DMS79 (cell line): Measurements from ENCODE around the gene PLBD2.

Source experiments
- DNase-seq: peaks from one replicate; lab custom pipeline; 2025; lab: John Stamatoyannopoulos, UW

PLBD2 gene

DNA sequence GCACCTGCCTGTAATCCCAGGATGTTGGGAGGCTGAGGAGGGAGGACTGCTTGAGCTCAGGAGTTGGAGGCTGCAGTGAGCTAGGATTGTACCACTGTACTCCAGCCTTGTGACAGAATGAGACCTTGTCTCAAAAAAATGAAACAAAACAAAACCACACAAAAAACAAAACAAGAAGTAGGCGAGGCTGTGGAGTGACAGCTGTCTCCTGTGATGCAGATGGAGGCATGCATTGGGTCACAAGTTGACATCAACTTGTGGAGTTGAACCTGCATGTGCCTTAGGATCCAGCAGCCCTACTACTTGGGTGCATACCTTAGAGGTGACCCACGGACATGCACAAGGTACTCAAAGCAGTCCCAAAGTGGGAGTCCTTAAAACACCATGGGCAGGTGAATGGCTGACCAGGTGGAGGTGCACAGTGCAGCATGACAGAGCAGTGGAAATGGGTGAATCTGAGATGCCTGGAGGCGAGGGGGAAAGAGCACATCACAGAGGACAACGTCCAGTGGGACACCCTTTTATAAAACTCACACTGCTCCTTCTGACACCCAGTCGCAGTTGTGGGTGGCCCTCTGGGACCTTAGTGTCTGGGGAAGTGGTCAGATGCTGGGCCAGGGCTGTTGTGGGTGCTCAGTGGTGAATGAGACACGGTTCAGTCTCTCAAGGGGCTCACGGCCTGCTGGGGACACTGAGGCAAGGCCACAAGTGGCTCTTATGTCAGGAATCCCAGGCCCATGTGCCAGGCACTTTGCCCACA, 12.7 kb downstream of the PLBD2 start:
- DNase-seq = no peak

DNA sequence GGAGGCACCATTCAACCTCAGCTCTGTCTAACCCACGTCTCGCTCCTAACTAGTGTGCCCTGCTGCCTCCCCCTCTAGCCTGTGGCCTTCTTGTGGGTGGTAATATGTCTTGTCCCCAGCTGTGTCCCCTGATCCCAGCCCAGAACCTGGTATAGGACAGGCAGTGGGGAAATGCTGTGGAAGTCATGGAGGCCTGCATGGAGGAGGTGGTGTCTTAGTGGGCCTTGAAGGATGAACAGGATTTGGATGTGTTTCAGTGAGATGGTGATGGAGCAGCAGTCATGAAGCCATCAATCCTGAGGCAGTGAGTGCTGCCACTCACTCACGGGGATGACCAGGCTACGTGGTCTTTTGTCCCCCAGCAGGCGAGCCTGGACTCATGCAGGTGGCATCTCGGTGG, 13.4 kb downstream of the PLBD2 start:
- no peak for DNase-seq

DNA sequence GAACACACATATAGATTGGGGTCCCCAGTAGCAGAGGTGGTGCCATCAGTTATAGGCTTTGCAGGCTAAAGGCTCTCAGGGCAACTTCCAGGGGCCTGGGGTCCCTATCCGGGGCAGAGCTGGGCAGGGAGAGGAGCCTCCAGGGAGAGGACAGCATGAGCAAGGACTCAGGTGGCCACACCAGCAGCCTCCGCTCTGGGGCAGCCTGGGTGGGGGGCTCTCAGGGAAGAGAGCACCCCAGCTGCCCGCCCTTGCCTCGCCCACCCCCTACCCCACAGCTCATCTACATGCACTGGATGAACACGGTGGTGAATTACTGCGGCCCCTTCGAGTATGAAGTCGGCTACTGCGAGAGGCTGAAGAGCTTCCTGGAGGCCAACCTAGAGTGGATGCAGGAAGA, 14.0 kb downstream of the PLBD2 start:
- no peak for DNase-seq

DNA sequence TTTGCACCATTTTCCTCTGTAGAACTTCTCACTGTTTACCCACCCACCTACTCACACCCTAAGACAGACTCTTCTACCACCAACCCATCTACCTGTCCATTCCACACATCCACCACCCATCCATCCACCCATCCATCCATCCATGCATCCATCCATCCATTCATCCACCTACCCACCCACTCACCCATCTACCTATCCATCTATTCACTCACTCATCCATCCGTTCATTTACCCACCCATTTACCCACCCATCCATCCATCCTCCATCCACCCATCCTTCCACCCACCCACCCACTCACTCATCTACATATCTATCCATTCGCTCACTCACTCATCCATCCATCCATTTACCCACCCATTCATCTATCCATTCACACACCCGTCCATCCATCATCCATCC, 15.1 kb downstream of the PLBD2 start:
- DNase-seq = no peak

DNA sequence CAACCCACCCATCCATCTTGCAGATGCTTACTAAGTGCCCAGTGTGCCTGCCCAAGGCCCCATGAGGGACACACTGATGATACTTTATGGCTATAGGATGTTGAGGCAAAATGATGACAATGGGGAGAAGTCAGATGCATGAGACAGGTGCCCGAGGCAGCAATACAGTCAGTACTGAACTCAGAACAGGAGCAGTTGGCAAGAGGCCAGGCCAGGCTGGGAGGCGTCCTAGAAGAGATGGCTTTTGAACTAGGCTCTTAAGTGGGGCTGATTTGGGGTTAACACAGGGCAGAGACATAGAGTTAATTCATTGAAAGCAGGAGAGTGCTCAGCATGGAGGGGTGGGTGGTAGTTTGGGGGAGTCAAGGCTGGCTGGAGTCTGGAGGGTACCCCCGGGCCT, 15.6 kb downstream of the PLBD2 start:
- DNase-seq = no peak

DNA sequence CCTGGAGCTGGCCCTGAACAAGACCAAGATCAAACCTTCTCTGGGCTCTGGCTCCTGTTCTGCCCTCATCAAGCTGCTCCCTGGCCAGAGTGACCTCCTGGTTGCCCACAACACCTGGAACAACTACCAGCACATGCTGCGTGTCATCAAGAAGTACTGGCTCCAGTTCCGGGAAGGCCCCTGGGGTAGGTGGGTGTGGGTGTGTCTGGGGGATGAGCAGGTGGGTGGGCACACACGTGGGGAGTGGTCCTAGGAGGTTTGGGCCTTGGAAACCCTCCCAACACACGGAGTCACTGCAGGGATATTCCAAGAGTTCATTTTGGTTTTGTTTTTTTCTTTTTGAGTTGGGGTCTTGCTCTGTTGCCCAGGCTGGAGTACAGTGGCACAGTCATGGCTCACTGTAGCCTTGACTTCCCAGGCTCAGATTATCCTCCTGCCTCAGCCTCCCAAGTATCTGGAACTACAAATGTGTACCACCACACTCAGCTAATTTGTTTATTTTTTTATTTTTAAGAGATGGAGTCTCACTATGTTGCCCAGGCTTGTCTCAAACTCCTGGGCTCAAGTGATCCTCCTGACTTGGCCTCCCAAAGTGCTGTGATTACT, 16.5 kb downstream of the PLBD2 start:
- DNase-seq = no peak

DNA sequence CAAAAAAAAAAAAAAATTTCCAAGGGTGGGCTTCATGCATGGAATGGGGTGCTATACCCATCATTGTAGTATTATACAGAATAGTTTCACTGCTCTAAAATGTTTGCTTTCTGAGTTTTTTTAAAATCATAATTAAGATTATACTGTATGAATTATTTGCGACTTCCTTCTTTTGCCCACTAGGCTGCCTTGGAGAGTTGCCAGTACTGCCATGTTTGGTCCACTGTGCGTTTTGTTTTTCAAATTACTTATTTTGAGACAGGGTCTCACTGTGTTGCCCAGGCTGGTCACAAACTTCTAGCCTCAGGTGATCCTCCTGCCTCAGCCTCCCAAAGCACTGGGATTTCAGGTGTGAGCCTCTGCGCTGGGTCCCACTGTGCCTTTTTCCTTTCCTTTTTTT, 19.9 kb downstream of the PLBD2 start:
- no peak for DNase-seq

DNA sequence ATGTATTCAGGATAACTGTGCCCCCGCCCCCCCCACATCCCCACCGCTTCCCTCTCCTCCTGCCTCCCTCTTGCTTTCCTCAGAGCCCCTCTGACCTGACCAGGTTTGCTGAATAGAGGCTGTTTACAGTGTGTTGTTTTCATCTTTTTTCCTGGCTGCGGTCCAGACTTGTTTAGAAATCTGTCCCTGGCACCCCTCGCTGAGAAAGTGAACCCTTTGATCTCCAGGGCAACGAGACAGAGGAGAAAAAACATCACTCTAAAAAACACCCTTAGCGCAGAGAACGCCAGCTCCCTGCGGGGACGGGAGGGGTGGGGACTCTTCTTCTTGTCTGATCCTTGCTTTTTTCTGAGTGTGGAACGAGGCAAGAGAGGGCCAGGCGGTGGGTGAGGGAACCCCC, 22.8 kb downstream of the PLBD2 start:
- no peak for DNase-seq

DNA sequence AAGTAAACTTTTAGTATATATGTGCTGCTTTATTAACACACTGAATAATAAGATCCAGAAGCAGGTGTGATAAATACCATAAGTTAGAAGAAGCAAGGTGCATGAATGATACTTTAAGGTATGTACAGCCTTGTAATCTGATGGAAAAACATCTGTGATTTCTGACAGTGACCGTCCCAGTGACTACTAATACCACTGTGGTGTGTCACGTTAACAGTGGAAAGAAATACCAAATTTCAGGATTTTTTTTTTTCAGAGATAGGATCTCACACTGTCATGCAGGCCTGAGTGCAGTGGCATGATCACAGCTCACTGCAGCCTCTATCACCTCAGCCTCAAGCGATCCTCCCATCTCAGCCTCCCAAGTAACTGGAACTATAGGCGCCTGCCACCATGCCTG, 23.8 kb downstream of the PLBD2 start:
- no peak for DNase-seq

DNA sequence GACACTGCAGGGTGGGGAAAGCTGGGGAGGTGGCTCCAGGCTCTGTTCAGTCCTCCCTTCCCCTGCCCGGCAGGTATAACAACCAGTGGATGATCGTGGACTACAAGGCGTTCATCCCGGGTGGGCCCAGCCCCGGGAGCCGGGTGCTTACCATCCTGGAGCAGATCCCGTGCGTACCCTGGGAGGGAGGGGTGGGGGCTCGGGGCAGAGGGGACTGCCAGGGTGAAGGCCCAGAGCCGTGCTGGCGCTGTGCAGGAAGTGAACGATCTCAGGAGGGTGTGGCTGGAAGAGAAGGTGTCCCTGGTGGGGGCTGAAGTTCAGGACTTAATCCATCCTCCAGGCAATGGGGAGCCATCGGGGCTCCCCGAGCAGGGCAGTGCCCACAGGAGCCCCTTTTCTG, 26.4 kb downstream of the PLBD2 start:
- no peak for DNase-seq

DNA sequence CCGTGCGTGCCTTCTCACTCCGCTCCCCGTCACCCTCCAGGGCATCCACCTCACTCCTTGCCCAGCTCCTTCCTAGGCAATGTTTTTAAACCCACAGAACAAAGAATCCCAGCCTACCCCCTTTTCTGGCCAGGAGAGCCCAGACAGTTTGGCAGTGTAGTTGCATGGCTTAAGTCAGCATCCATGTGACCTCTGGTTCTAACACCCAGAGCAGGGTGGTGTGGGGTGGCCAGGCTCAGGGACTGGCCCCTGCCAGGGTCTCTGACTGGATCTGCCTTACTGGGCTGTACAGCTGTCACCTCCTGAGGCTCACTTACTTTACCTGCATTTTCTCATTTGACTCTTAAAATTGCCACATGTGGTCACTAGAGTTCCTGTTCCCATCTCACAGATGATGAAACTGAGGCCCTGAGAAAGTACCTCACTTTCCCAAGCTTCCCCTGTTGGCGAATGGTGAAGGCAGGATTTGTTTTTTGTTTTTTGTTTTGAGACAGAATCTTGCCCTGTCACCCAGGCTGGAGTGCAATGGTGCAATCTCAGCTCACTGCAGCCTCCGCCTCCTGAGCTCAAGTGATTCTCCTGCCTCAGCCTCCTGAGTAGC, 27.0 kb downstream of the PLBD2 start:
- DNase-seq = no peak

DNA sequence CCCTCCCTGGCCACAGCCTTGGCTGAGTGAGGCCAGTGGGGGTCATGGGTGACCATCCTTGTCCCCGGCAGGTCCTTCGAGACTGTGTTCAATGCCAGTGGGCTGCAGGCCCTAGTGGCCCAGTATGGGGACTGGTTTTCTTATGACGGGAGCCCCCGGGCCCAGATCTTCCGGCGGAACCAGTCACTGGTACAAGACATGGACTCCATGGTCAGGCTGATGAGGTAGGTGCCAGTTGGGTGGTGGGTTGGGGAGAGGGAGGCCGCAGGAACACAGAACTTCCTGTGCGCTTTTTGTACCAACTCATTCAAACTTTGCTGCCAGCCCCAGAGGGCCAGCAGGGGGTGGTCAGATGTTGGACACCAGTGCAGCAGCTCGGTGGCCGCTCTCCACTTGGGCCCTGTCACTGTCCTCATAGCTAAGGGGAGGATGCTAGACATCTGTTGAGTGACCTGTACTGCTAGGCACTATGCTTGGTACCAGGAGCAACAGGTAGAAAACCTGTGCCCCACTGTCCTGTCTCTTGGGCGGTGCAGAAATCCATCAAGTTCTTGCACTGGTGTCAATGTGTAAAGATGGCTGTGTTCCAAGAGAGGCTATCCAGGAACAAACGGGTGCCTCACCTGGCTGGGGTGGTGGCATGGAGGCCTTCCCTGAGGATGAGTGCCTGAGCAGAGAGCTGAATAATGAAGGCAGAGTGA, 28.6 kb downstream of the PLBD2 start:
- no peak for DNase-seq

DNA sequence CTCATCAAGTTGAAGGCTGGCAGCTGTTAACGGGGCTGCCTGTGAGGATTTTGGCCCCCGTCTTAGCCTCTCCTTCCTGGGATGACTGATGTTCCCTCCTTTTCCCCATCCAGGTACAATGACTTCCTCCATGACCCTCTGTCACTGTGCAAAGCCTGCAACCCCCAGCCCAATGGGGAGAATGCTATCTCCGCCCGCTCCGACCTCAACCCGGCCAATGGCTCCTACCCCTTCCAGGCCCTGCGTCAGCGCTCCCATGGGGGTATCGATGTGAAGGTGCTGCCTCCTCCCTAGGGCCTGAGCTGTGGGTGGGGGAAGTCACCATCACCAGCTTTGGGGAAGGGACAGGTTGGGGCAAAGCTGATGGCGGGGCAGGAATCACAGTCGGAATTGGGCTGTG, 29.2 kb downstream of the PLBD2 start:
- no peak for DNase-seq

DNA sequence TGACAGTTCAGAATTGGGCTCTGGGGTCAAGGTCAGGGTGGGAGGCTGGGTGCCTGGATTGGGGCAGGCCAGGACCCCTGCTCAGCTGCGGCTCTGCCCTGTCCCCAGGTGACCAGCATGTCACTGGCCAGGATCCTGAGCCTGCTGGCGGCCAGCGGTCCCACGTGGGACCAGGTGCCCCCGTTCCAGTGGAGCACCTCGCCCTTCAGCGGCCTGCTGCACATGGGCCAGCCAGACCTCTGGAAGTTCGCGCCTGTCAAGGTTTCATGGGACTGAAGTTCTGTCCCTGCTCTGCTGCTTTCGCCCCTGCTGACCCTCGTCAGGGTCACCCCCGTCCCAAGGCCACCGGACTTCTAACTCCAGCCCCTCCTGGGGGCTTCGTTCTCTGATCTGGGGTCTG, 30.0 kb downstream of the PLBD2 start:
- DNase-seq = no peak

DNA sequence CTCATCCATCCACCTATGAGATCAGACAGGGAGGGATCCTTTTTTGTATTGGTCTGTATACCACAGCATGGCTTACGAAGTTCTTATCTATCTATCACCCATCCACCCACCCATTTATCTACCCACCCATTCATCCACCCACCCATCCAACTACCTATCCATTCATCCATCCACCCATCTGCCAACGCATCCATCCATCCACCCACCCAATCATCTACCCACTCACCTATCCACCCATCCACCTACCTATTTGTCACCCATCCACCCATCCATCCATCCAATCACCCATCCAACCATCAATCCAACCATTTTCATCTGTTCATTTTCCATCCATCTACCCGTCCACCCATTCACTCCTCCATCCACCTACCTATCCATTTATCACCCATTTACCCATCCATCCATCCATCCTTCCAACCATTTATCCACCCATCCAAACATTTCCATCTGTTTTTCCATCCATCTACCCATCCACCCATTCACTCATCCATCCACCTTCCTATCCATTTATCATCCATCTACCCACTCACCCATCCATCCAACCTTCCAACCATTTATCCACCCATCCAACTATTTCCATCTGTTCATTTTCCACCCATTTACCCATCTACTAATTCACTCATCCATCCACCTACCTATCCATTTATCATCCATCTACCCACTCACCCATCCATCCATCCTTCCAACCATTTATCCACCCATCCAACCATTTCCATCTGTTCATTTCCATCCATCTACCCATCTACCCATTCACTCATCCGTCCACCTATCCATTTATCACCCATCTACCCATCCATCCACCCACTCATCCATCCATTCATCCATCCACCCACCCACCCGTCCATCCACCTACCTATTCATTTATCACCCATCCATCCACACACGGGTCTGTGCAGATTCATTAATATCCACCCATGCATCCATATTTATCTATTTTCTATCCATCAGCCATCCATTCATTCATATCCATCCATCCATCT, 32.0 kb downstream of the PLBD2 start:
- no peak for DNase-seq

DNA sequence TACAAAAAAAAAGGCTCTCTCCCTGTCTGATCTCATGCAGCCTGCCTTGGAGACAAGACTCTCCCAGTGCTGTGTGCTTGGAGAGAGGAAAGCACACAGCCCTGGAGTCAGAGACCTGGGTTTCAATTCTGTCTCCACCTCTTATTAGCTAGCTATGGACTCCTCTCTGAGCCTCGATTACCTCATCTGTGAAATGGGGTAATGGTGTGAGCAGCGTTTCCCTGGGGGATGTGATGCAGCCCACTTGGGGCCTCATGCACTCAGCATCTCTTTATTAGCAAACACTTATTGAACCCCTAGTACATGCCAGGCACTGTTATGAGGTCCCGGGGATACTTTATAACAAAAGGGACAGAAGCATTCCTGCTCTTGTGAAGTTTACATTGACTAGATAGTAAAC, 32.8 kb downstream of the PLBD2 start:
- no peak for DNase-seq

DNA sequence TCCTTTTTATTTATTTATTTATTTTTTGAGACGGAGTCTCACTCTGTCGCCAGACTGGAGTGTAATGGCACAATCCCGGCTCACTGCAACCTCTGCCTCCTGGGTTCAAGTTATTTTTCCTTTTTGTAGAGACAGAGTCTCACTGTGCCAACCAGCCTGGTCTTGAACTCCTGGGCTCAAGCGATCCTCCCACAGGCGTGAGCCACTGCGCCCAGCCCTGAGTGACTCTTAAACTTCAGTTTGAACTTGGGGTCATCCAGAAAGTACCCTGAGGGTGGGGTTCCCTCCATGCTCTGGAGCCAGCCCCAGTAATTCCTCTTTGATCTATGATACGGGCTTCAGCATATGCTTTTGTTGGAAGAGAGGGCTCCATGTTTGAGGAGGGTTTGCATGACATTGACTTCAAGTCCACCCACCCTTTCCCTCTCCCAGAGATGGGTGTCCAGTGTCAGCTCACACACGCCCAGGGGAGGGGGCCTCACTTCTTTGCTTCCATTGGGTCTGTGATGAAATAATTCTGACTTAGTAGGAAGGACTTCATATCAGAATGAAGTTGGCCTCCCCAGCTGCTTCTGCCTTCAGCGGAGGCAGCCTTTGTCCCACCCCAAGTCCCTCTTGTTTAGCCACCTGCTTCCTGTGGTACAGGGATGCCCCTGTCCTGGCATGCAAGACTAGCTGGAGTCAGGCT, 33.4 kb downstream of the PLBD2 start:
- no peak for DNase-seq

DNA sequence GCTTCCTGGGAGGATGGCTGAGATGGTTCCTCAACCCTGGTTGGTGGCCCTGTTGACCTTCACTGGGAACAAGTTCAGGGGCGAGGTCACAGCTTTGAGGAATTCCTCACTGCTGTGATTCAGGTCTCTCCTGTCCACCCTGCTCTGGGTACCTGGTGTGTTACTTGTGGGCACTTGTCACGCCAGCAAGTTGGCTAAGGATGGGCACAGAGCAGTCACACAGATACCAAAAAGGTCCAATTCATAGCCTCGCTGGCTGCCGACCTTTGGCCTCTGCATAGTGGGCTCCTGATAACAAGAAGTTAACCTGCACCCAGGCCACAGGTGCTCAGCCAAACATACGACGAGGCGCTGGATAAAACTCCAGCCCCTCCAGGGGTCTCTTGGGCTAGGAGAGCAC, 34.1 kb downstream of the PLBD2 start:
- no peak for DNase-seq

DNA sequence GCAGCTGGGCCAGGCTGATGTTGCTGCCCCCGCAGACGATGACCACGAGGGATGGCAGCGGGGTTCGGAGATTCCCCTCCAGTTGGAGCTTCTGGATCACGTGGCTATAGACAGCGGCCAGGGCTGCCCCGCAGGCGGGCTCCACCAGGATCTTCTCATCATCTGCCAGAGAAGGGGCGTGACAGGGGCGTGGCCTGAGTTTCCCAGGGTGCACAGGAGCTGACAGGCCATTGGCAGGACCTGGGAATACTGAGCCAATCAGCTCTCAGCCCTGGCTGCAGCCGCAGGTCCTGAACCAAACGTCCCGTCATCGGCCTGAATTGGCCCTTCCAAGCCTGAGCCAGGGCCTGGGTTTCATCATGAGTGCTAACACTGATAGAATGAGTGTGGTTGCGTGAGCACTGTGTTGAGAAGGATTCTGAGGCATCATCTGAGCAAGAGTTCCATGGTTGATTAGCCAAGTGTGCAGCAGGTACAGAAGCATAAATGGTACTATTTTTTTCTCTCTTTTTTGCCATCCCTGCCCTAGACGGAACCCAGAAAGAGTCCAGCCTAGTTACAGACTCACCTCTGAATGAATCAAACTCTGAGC, 34.7 kb downstream of the PLBD2 start:
- no peak for DNase-seq

DNA sequence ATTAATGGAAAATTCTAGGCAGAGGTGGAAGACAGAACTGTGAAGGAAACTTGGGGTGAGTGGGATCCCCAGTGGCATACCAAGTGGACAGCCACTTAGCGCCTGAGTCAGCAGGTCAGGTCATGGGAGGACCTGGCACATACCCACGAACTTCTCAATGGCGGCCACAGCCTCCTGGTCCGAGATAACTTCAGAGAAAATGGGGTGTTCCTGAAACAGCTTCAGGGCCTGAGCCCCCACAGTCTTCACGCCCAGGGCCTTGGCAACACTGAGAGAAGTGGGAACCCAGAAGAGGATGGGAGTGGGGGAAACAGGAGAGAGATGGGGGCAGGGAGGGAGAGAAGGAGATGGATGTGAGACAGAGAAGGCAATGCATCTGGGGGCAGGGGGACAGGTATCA, 35.4 kb downstream of the PLBD2 start:
- DNase-seq = no peak

DNA sequence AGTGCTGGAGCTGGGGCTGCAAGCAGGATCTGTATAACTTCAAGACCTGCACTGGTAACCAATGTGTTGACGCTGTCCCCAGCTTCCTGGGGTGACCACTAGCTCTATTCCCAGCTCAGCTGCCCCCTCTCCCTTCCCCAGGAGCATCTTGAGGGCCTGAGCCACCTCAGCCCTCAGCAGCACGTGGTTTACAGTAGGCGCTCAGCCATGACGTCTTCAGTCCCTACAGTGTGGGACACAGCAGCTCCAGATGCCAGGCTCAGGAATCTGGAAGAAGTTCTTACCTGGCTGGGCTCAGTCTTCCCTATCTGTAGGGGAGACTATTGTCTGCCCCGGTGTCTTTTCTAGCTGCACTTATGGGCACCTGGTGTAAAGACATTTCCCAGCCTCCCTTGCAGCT, 36.7 kb downstream of the PLBD2 start:
- DNase-seq = no peak
